ENCODE results near the gene APC2.
A peak's percentile ranks its signal among the peaks of the same experiment; 100 is the strongest.

DNA sequence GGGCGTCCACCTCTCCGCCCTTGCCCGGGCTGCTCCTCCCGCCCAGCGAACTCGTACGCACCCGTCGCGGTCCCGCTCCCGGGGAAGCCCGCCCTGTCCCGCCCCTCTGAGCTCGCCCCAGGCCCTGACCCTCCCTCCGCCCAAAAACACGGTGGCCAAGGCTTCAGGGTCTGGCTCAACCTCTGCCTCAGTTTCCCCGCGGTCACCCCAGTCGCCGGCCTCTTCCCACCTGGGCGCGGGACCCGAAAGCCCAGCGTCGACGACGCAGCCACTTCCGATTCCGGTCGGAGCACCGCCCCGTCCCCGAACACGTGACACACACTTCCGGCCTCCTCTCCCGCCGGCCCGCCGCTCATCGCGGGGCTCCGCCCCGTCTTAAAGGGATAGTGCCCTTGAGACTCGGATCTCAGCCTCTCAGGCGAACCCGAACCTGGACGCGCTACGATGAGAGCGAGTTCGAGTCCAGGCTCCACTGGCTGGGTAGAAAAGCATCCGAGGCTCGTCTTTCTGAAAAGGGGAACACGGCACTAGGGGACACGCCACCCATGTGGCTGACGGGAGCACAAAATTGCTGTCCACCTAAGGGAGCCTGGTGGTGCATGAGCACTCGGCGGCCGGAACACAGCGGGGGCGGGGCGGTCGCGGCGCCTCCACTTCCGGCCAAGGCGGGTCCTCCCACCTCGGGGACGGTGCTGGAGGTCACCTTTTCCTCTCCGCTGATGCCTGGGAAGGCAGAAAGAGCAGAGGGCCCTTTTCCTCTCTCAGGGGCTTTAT is 29.2 kb downstream of the APC2 start, which contains the start of gene C19orf25:
- TF ChIP-seq, protein P1, sequence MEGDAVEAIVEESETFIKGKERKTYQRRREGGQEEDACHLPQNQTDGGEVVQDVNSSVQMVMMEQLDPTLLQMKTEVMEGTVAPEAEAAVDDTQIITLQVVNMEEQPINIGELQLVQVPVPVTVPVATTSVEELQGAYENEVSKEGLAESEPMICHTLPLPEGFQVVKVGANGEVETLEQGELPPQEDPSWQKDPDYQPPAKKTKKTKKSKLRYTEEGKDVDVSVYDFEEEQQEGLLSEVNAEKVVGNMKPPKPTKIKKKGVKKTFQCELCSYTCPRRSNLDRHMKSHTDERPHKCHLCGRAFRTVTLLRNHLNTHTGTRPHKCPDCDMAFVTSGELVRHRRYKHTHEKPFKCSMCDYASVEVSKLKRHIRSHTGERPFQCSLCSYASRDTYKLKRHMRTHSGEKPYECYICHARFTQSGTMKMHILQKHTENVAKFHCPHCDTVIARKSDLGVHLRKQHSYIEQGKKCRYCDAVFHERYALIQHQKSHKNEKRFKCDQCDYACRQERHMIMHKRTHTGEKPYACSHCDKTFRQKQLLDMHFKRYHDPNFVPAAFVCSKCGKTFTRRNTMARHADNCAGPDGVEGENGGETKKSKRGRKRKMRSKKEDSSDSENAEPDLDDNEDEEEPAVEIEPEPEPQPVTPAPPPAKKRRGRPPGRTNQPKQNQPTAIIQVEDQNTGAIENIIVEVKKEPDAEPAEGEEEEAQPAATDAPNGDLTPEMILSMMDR (IDR thresholded peaks at IDR 0.05) = peak in 1 of 4 experiments; percentile 20
- TF ChIP-seq POLR2A (IDR thresholded peaks at IDR 0.05) (peak; percentile 65 to 76), POLR2AphosphoS5 (IDR thresholded peaks at IDR 0.05) (peak; percentile 76)
